GM21381 (cell line): Measurements from ENCODE around the gene DYNLRB1.

Source experiments
- ATAC-seq: cut with Tn5 transposase; IDR thresholded peaks from one replicate; pipeline ENCODE4 v1.9.1; 2021; ENCODE audit warnings: mild to moderate bottlenecking, moderate library complexity; ENCODE audit not compliant: unreplicated experiment

Gene DYNLRB1

GRCh38 chr20:34553366-34553867 lies 37.2 kb downstream of the DYNLRB1 start:
- no peak for ATAC-seq

- no peak for ATAC-seq
Measured at GRCh38 chr20:34557936-34558319, 41.7 kb downstream of the DYNLRB1 start.

DNA sequence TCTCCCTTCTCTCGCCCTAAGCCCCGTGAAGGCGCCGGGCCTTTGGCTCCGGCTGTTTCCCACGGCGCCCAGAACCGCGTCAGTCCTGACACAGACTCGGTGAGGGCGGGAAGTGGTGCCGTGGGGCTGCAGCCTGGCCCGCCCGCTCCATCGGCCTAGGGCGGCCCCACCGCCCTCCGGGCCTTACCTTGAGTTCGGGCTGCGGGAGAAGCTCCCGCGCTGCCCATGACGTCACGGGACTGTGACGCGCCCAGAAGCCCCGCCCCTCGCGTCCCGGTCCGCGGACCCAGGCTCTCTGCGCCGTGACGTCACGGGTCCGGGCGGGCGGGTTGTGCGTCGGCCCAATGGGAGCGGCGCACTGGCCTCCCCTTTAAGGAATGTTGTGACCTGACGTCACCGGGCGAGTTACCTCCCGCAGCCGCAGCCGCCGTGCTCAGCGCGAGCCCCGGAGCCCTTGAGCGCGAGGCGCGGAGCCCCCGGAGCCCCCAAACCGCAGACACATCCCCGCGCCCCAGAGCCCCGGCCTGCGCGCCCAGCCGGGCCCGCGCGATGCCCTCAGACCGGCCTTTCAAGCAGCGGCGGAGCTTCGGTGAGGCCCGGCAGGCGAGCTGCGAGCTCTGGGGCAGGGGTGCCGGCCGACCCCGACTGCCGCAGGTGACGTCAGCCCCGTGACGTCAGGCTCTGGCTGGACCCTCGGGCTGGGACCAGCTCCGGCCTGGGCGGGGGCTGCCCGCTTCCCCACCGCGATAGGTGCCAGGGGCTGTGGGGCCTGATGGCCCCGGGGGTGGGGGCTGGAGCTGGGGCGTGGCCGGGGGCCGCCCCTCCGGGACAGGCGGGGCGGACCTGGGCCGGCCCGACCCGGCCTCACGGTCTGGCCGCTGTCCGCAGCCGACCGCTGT lies 42.3 kb downstream of the DYNLRB1 start, which contains the start of gene MAP1LC3A:
Gene MAP1LC3A, plus strand, starts transcription at position 399 of the 899 bp plus-strand sequence. Its CDS starts 151 bp downstream, at position 550.
- ATAC-seq, result peak; percentile 67

DNA sequence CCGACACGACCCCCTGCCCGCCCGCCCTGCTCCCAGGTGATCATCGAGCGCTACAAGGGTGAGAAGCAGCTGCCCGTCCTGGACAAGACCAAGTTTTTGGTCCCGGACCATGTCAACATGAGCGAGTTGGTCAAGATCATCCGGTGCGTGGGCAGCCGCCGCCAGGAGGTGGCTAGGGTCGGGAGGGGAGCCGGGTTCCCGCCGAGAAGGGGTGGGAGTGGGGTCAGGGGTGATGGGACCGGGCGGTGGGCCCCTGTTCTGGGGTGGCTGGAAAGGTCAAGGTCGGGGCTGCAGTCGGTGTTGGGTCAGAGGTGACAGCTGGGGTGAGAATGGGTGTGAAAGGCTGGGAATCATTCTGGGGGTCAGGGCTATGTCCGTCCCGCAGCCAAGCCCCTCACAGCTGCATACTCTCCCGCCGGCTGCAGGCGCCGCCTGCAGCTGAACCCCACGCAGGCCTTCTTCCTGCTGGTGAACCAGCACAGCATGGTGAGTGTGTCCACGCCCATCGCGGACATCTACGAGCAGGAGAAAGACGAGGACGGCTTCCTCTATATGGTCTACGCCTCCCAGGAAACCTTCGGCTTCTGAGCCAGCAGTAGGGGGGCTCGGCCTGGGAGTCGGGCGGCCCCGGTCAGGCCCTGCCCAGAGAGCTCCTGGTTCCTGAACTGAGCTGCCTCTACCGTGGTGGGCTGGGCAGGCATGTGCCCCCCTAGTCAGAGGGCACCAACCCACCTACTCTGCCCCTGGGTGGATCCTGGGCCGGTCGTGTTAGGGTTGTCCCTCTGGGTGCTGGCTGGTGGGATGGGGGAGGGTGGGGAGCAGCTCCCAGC lies 43.3 kb downstream of the DYNLRB1 start:
- ATAC-seq, result no peak

- no peak for ATAC-seq
Measured at GRCh38 chr20:34560141-34560523, 43.9 kb downstream of the DYNLRB1 start.

DNA sequence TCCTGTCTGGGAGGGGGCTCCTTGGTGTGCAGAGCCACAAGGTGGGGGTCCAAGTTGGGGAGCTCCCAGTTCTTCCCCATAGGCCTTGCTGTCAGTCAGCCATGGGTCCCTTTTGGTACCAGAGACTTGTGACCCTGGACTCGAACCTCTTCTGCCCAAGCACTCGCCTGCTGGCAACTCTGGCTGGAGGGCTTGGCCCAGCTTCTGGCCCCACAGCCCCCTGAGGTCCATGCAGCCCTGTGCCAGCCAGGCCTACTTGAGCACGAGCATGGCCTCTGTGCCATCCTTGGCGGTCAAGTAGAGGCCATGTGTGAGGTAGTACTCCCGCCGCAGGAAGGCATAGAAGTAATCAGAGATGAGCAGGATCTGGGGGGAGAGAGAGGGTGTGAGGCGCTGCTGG lies 44.4 kb downstream of the DYNLRB1 start:
- ATAC-seq, result no peak

DNA sequence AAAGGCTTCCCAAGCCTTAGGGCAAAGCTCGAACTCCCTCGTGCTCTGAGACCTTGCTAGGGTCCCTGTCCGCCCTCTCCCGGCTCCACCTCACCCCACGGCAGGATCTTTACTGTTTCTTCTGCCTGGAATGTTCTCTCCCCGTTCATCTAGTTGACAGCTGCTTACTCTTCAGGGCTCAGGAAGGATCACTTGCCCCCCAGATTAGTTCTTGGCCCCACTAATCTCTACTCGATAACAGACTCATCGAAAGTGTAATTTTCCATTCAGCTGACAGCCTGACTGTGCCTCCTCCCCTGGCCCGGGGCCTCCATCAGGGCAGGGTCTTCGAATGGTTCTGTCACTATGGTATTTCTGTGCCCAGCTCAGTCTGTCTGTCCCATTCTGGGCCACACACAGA lies 45.4 kb downstream of the DYNLRB1 start:
- ATAC-seq, result no peak

DNA sequence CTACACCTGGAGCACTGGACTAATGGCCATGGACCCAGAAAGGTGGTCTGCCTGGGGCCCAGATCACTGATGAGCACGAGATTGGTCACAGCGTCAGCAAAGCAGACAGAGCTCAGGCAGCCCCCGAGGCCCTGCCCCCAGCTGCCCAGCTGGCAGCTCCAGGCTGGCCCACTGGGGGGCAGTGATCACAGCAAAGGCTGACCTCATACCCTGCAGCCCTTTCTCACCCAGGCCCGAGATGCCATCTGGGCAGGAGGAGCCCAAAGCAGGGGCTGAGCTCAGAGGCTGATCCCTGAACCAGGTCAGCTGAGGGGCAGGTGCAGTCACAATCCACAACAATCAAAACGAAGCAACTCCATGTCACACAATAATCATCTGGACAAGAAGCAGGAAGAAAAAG lies 46.4 kb downstream of the DYNLRB1 start:
- no peak for ATAC-seq

DNA sequence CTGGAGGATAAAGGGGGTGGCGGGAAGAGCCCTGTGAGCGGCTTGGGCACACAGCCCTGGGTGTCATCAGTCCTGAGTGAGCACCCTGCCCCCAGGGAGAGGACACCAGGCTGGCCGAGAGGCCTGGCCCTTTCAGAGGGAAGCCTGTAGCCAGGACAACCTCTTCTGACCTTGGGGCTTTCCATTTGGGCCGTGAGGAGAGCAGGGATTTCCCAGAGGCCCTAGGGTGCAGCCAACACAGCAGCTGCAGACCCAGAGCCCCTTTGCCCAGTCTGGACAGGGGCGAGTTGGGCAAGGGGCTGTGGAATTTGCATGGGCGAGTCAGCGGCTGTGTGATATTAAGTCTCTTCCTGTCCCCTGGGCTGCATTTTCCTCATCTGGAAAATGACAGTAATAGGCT lies 48.6 kb downstream of the DYNLRB1 start:
- no peak for ATAC-seq

DNA sequence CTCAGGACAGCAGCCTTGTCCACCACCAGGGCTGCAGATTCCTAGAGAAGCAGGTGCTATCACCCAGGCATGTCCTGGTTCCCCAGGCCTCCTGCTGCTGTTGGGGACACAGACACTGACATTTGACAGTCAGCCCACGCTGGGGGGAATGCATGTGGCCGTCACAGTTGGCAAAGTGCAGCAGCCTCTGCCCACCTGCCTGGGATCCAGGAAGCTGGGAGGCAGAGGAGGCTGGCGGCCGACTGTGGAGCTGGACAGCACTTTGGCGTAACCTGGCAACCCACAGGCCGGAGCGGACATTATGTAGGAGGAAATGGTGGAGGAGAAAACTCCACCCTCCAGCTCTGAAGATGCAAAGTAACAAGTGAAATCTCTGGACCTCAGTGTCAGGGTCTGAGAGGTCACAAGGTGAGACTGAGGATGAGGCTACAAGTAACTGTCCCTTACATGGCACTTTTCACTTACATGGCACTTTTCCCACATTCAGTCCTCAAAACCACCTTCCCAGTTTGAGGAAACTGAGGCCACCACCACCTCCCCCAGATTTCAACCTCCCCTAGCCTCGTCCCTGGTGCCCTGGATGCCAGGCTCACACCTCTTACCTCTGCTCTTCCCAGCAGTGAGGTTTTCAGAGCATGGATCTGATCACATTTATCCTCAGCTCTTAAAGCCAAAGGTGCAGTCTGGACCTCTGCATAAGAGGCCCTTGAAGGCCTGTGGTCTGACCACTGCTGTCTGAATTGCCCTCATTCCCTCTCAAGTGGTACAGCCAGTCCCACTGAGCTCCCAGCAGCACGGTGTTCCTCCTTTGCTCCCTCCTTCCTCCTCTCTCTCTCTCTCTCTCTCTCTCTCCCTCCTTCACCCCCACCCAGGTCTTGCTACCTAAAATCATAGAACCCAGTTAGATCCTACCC lies 51.0 kb downstream of the DYNLRB1 start:
- no peak for ATAC-seq

DNA sequence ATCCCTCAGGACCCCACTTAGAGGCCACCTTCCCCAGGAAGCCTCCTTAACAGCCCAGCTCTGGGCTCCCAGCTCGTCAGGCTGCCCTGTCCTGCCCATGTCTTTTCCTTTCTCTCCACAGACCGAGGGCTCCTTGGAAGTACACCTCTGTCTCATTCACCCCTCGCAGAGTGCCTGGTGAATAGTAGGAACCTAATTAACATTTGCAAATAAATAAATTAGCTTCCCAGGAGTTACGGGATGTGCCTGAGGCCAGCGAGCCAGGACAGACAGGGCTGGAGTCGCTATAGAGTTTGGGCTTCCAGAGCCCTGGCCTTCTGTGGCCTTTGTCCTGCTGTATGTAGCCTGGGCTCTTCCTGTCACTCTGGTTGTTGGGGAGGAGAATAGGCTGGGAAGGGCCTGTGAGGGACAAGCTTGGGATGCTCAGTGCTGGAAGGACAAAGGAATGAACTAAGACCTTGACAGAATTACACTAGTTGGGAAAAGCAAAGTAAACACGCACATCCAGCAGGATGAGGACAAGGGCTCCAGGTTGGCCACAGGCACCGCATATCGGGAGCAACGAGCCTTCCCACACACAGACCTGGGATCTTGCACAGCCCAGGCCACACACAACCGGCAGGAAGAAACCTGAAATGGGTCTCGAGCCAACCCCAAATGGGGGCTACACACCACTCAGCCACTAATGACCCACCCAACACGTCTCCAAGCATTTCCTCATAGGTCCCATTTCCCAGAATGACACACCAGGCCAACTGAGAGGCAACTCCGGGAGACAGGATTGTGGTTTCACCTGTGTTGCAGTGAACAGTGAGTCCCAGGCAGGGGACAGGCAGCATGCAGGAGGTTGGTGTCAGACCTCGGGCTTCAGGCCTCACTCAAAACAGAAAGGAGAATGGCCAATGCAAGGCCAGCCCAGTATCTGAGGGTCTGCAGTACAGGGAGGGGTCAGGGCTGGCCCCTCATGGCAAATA lies 52.0 kb downstream of the DYNLRB1 start:
- ATAC-seq, result no peak

DNA sequence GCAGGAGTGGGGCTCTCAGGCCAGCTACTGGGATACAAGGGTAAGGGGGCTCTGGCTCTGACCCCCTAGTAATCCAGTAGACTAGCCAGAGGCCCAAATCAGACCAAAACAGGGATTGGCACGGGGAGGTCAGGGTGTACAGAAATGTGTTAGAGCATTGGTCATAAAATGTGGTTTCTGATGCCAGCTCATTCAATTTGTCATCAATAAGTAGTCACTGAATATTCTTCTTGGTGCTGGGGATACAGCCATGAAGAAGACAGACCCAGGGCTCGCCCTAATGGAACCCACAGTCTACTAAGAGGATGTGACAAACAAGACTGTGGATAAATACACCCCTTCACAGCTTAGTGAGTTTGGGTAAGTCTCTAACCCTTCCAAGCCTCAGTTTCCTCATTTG lies 53.4 kb downstream of the DYNLRB1 start:
- ATAC-seq, result no peak

GRCh38 chr20:34570859-34571306 lies 54.7 kb downstream of the DYNLRB1 start:
- ATAC-seq, result no peak

- ATAC-seq, result no peak
Measured at GRCh38 chr20:34571753-34572152, 55.5 kb downstream of the DYNLRB1 start.

GRCh38 chr20:34573541-34574300 lies 57.5 kb downstream of the DYNLRB1 start:
- ATAC-seq, result no peak

- ATAC-seq, result no peak
Measured at GRCh38 chr20:34574426-34574825, 58.2 kb downstream of the DYNLRB1 start.

- ATAC-seq, result no peak
Measured at GRCh38 chr20:34574861-34575260, 58.6 kb downstream of the DYNLRB1 start.

DNA sequence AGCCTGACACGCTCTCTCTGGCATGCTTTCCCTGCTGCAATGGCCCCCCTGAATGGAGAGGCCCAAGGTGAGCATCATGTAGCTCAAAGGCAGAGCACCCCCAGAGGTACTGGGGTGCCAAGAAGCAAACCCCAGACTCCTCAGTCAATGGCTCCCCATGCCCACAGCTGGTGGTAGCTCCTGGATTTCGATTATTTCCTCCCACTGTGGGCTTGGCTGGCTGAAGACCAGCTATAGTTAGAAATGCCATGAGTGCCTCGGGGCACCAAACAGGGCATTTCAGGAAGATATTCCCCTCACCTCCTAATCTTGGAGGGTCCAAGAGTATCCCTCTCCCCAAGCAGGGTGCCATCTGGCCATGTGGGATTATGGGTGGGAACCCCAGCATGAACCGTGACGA lies 59.0 kb downstream of the DYNLRB1 start:
- ATAC-seq, result no peak

GRCh38 chr20:34575756-34576155 lies 59.5 kb downstream of the DYNLRB1 start:
- no peak for ATAC-seq
